Neural cell (in vitro differentiated cells): ENCODE data around the gene ZSWIM6. TPM values are rescaled to one million over a fixed set of nuclear protein-coding genes. Genes with fewer than 3 reads are reported as not detected.

ENCODE experiments used
- H2AFZ ChIP-seq: fragments of 200-600, 300-800 bp; sonication (generic), shearing (Covaris generic); 2 replicates; pipeline ENCODE4 v1.6.0; 2014; ENCODE audit warnings: low read depth, mild to moderate bottlenecking, antibody characterized with exemption, low read length, moderate library complexity
- H3F3A ChIP-seq: fragments of 200-600 bp; shearing (Covaris generic); 2 replicates; pipeline ENCODE4 v1.6.1; 2016; ENCODE audit warnings: mild to moderate bottlenecking, moderate library complexity, mixed read lengths, antibody characterized with exemption, low read length; ENCODE audit not compliant: insufficient read depth, poor library complexity, severe bottlenecking
- H3K27ac ChIP-seq: fragments of 200-600, 300-800 bp; sonication (generic), shearing (Covaris generic); 2 replicates; pipeline ENCODE4 v1.5.1; 2014; ENCODE audit warnings: mild to moderate bottlenecking, low read length, moderate library complexity
- H3K27me3 ChIP-seq: fragments of 300-800, 200-600 bp; sonication (generic), shearing (Covaris generic); 2 replicates; pipeline ENCODE4 v1.6.0; 2014; ENCODE audit warnings: mild to moderate bottlenecking, low read depth, low read length, moderate library complexity; ENCODE audit not compliant: insufficient read depth
- H3K36me3 ChIP-seq: fragments of 300-800, 200-600 bp; sonication (generic), shearing (Covaris generic); 2 replicates; pipeline ENCODE4 v1.5.1; 2014; ENCODE audit warnings: mild to moderate bottlenecking, antibody characterized with exemption, low read length, moderate library complexity; ENCODE audit not compliant: insufficient read depth
- H3K4me2 ChIP-seq: fragments of 300-800, 200-600 bp; sonication (generic), shearing (Covaris generic); 2 replicates; pipeline ENCODE4 v1.6.0; 2014; ENCODE audit warnings: mild to moderate bottlenecking, low read length
- H3K4me3 ChIP-seq: fragments of 300-800, 200-600 bp; sonication (generic), shearing (Covaris generic); 2 replicates; pipeline ENCODE4 v1.5.1; 2014; ENCODE audit warnings: mild to moderate bottlenecking, low read length, moderate library complexity
- H3K79me2 ChIP-seq: fragments of 200-600 bp; shearing (Covaris generic); replicated peaks from 2 replicates; pipeline ENCODE4 v1.6.0; 2014; ENCODE audit warnings: mild to moderate bottlenecking, low read length, moderate library complexity; ENCODE audit not compliant: insufficient read depth
- H3K9ac ChIP-seq: fragments of 300-800, 200-600 bp; sonication (generic), shearing (Covaris generic); 2 replicates; pipeline ENCODE4 v1.6.1; 2016; ENCODE audit warnings: mild to moderate bottlenecking, low read length, mixed read lengths
- H3K9me2 ChIP-seq: fragments of 200-600 bp; shearing (Covaris generic); 2 replicates; pipeline ENCODE4 v1.6.1; 2016; ENCODE audit warnings: mild to moderate bottlenecking, low read length, mixed read lengths; ENCODE audit not compliant: insufficient read depth
- H3K9me3 ChIP-seq: fragments of 200-600, 300-800 bp; sonication (generic), shearing (Covaris generic); 2 replicates; pipeline ENCODE4 v1.6.1; 2016; ENCODE audit warnings: mild to moderate bottlenecking, mixed run types, low read length, moderate library complexity, mixed read lengths
- H4K20me1 ChIP-seq: fragments of 200-600 bp; shearing (Covaris generic); 2 replicates; pipeline ENCODE4 v1.6.1; 2016; ENCODE audit warnings: mild to moderate bottlenecking, mixed run types; ENCODE audit not compliant: insufficient read depth
- CTCF ChIP-seq: fragments of 450-650 bp; IDR thresholded peaks from 2 replicates; pipeline ENCODE4 v1.5.1; 2014; ENCODE audit warnings: antibody characterized with exemption, mild to moderate bottlenecking, moderate library complexity; ENCODE audit not compliant: poor library complexity, severe bottlenecking
- EP300 ChIP-seq: fragments of 450-650 bp; conservative IDR thresholded peaks from 2 replicates; pipeline ENCODE4 v1.6.1; 2014; ENCODE audit warnings: antibody characterized with exemption, mild to moderate bottlenecking, moderate library complexity; ENCODE audit not compliant: poor library complexity, severe bottlenecking
- EZH2 ChIP-seq: fragments of 200-600, 300-800 bp; shearing (Covaris generic), sonication (generic); IDR thresholded peaks from 2 replicates; pipeline ENCODE4 v1.6.1; 2014; ENCODE audit warnings: antibody characterized with exemption, low read length, borderline replicate concordance, mild to moderate bottlenecking; ENCODE audit not compliant: insufficient read depth, poor library complexity, severe bottlenecking
- MXI1 ChIP-seq: fragments of 450-650 bp; conservative IDR thresholded peaks from 2 replicates; pipeline ENCODE4 v1.6.1; 2014; ENCODE audit warnings: antibody characterized with exemption, mild to moderate bottlenecking; ENCODE audit not compliant: poor library complexity, severe bottlenecking
- POLR2AphosphoS5 ChIP-seq: IDR thresholded peaks from 2 replicates; pipeline ENCODE4 v1.6.1; 2012
- RAD21 ChIP-seq: fragments of 450-650 bp; conservative IDR thresholded peaks from 2 replicates; pipeline ENCODE4 v1.6.1; 2014; ENCODE audit warnings: antibody characterized with exemption, mild to moderate bottlenecking, moderate library complexity
- REST ChIP-seq: IDR thresholded peaks from 2 replicates; pipeline ENCODE4 v1.6.1; 2012; ENCODE audit warnings: borderline replicate concordance
- SMC3 ChIP-seq: fragments of 450-650 bp; conservative IDR thresholded peaks from 2 replicates; pipeline ENCODE4 v1.6.1; 2014; ENCODE audit warnings: antibody characterized with exemption, mild to moderate bottlenecking, moderate library complexity; ENCODE audit not compliant: poor library complexity
- TAF1 ChIP-seq: IDR thresholded peaks from 2 replicates; pipeline ENCODE4 v1.6.1; 2012; ENCODE audit warnings: low read depth
- polyA plus RNA-seq: library from polyadenylated mRNA; depleted of rRNA; stranded (reverse); fragments of >200 nt; gene quantifications from 2 replicates; pipeline ENCODE4 v1.2.3, GENCODE V29; 2014

Gene ZSWIM6
- polyA plus RNA-seq, 1 donor from 2014 or later = 43.6 TPM

- TF ChIP-seq RAD21 = no peak
- no peak for TF ChIP-seq MXI1
- TF ChIP-seq TAF1 = no peak
- no peak for TF ChIP-seq EP300
- no peak for TF ChIP-seq CTCF
- TF ChIP-seq POLR2AphosphoS5 = no peak
- TF ChIP-seq REST = no peak
- TF ChIP-seq SMC3 = no peak
- no peak for TF ChIP-seq EZH2
- Histone ChIP-seq H3K9ac (peak overlapping the region; percentile 5), H3K9me3 (no peaks in the 10 kb centered on the region), H3K36me3 (peaks cover 9% of the 10 kb centered on the region), H3K27ac (peak overlapping the region; percentile 77), H2AFZ (no peak overlapping the region), H3K9me2 (no peaks in the 10 kb centered on the region), H3F3A (peaks cover 8% of the 10 kb centered on the region), H4K20me1 (no peaks in the 10 kb centered on the region), H3K4me3 (peak overlapping the region; percentile 24), H3K27me3 (no peaks in the 10 kb centered on the region), H3K79me2 (peaks cover 54% of the 10 kb centered on the region), H3K4me2 (peak overlapping the region; percentile 38)
These were observed 166.1 kb downstream of the ZSWIM6 start for GRCh38 chr5:61498121-61498520.

GRCh38 chr5:61501971-61502370 is 169.9 kb downstream of the ZSWIM6 start:
- H3K79me2 ChIP-seq = peaks cover 47% of the 10 kb centered on the region
- H3K36me3 ChIP-seq = no peaks in the 10 kb centered on the region
- no peak overlapping the region for H3K27ac ChIP-seq
- H2AFZ ChIP-seq = no peak overlapping the region
- no peaks in the 10 kb centered on the region for H3K9me2 ChIP-seq
- H4K20me1 ChIP-seq = no peaks in the 10 kb centered on the region
- H3K9ac ChIP-seq = no peak overlapping the region
- TF ChIP-seq POLR2AphosphoS5 (no peak), TAF1 (no peak), MXI1 (no peak), RAD21 (no peak), SMC3 (no peak), REST (no peak), CTCF (no peak), EZH2 (no peak), EP300 (no peak)
- H3K4me3 ChIP-seq = no peak overlapping the region
- no peak overlapping the region for H3K4me2 ChIP-seq
- no peaks in the 10 kb centered on the region for H3K27me3 ChIP-seq
- H3F3A ChIP-seq = peaks cover 5% of the 10 kb centered on the region
- H3K9me3 ChIP-seq = no peaks in the 10 kb centered on the region
